Measurements from ENCODE around the gene JUND.

- TF ChIP-seq CTCF (IDR thresholded peaks at IDR 0.05) (no peak), POLR2A (IDR thresholded peaks at IDR 0.05) (no peak)
Observed at GRCh38 chr19:18239303-18239702, 42.1 kb downstream of the JUND start.

Measured in uterus (tissue), 2 donors.